GM21360 (cell line): ENCODE measurements around the gene DNAJC30.

Experiments used
- ATAC-seq: cut with Tn5 transposase; IDR thresholded peaks from one replicate; pipeline ENCODE4 v1.9.1; 2021; ENCODE audit warnings: mild to moderate bottlenecking, moderate library complexity; ENCODE audit not compliant: unreplicated experiment

Gene DNAJC30

DNA sequence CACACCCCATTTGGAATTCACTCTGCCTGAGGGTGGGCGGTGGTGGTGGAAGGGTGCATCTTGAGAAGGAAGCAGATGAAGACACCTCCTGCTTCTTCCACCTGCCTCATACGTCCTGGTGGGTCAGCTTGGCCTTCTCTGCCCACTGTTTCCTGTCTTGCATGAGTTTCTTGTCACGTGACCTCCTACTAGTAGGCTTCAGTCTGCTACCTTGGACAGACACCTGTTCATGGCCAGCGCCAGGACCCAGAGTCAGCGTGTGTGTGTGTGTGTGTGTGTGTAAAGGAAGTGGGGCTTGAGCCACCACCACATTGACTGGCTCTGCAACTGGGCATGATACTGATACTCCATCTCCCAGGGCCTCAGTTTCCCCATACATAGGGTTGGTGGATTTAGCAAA, 32.7 kb downstream of the DNAJC30 start:
- no peak for ATAC-seq

GRCh38 chr7:73649576-73649975, 33.7 kb downstream of the DNAJC30 start:
- no peak for ATAC-seq

DNA sequence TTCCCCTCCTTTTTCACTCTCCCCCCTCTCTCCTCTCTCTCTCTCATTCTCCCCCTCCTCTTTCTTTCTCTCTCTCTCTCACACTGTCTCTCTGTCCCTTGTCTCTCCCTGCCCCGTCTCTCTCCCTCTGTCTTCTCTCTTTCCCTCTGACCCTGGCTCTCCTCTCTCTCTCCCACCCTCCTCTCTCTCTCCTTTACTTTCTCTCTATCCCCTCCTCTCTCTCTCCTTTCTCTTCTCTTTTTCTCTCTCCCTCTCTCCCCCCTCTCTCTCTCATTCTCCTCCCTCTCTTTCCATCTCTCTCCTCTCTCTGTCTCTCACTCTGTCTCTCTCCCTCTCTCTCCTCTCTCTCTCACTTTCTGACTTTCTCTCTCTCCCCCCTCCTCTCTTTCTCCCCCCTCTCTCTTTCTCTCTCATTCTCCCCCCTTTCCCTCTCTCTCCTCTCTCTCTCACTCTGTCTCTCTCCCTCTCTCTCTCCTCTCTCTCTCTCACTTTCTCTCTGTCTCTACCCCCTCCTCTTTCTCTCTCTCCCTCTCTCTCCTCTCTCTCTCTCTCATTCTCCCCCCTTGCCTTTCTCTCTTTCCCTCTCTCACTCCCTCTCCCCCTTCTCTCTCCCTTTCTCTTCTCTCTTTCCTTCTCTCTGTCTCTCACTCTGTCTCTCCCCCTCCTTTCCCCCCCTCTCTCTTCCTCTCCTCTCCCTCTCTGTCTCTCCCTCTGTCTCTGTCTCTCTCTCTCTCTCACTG, 34.5 kb downstream of the DNAJC30 start:
- ATAC-seq = no peak

- no peak for ATAC-seq
Measured at GRCh38 chr7:73647725-73648592, 35.3 kb downstream of the DNAJC30 start.

DNA sequence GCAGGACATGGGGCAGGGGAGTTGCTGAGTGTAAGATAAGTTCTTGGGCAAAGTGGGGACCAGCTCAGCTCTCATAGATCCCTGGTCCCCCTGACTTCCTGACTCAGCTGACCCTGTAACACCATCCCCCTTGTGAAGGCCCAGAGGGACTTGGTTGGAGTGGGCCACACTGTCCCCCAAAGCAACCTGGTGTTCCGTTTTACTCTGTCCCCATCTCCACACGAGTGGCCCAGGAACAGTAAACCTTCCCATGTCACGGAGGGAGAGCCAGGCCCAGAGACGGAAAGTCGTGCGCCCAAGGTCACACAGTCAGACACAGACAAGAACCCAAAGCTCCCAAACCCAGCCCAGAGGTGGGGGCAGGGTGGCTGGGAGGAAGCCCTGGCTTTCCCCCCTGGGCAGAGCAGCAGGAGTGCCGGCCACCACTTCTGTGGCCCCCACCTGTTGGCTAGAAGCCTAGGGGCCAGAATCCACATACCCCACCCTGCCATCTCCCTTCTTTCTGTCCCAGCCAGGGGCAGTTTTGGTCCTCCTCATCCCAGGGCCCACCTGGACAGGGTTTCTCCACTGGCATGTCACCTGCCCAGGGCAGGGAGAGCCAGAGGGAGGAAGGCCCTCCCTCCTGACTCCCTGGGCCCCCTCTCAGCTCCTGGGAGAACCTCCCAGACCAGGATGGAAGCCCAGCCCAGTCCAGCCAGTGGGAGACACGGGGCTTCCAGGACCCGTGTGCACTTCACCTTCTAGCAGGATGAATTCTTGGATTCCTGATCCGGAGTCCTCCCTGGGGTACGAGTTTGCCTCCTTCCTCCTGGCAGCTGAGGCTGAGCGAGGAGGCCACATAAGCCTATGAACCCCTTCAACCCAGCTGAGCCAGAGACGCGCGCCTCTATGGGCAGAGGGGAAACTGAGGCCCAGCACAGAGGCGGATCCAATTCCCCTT, 36.2 kb downstream of the DNAJC30 start:
- no peak for ATAC-seq

- no peak for ATAC-seq
Measured at GRCh38 chr7:73645643-73646174, 37.5 kb downstream of the DNAJC30 start.

- no peak for ATAC-seq
Measured at GRCh38 chr7:73644688-73645286, 38.5 kb downstream of the DNAJC30 start.

GRCh38 chr7:73642834-73643233, 40.4 kb downstream of the DNAJC30 start:
- ATAC-seq = no peak

GRCh38 chr7:73638911-73639310, 44.3 kb downstream of the DNAJC30 start:
- ATAC-seq = no peak

- ATAC-seq = no peak
Measured at GRCh38 chr7:73635428-73636200, 47.6 kb downstream of the DNAJC30 start.

GRCh38 chr7:73633844-73634243, 49.4 kb downstream of the DNAJC30 start:
- no peak for ATAC-seq

DNA sequence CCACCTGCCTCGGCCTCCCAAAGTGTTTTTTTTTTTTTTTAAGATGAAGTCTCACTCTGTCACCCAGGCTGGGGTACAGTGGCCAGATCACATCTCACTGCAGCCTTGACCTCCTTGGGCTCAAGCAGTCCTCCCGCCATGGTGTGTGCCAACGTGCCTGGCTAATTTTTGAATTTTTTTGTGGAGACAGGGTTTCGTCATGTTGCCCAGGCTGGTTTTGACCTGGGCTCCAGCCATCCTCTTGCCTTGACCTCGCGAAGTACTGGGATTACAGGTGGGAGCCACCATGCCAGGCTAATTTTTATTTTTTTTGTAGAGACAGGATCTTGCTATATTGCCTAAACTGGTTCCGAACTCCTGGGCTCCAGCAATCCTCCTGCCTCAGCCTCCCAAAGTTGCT, 49.9 kb downstream of the DNAJC30 start:
- ATAC-seq = no peak

DNA sequence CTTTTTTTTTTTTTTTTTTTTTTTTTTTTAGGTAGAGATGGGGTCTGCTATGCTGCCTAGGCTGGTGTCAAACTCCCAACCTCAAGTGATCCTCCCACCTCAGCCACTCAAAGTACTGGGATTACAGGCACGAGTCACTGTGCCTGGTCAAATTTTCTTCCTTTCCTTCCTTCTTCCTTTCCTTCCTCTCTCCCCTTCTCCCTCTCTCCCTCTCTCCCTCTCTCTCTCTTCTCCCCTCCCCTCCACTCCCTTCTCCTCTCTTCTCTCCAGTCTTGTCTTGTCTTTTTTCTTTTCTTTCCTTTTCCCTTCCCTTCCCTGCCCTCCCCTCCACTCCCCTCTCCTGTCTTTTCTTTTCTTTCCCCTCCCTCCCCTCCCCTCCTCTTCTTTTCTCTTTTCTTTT, 51.7 kb downstream of the DNAJC30 start:
- no peak for ATAC-seq
